IMR-90 (cell line): ENCODE results near the gene LCA5. TPM values are rescaled to one million over a fixed set of nuclear protein-coding genes. Genes with fewer than 3 reads are reported as not detected.

Experiments
- ATAC-seq: fragments of 200-7000 bp; cut with Tn5 transposase; 2 replicates; pipeline ENCODE4 v1.9.1; 2020; ENCODE audit warnings: low read depth, mild to moderate bottlenecking, moderate library complexity
- BruUV-seq: library from RNA; stranded (reverse); fragments of 400-500 nt; replicated peaks from 2 replicates; lab custom pipeline; 2021; lab: Mats Ljungman, UMichigan
- CTCF ChIA-PET: fragments of 300-600 bp; formaldehyde crosslinking; extraction: SDS; loops from one replicate; lab custom pipeline; 2021; ENCODE audit warnings: antibody characterized with exemption; lab: Yijun Ruan, JAX
- POLR2A ChIA-PET: fragments of 300-600 bp; sonication (Branson Sonifier 250); formaldehyde crosslinking; loops from one replicate; lab custom pipeline; 2022; ENCODE audit warnings: antibody characterized with exemption; ENCODE audit not compliant: unreplicated experiment; lab: Charles Lee
- DNase-seq: peaks from one replicate; pipeline ENCODE4 v3.0.0; 2013
- H2AFZ ChIP-seq: replicated peaks from 2 replicates; pipeline ENCODE3; 2013; ENCODE audit warnings: low read length, mild to moderate bottlenecking; ENCODE audit not compliant: poor library complexity
- H2AK5ac ChIP-seq: 2 replicates; pipeline ENCODE4 v1.6.1; 2013; ENCODE audit warnings: low read depth, low read length, inconsistent platforms
- H2AK9ac ChIP-seq: replicated peaks from 2 replicates; pipeline ENCODE3; 2013; ENCODE audit warnings: mild to moderate bottlenecking, low read depth, low read length, moderate library complexity; ENCODE audit not compliant: poor library complexity
- H2BK120ac ChIP-seq: 2 replicates; pipeline ENCODE4 v1.6.1; 2013; ENCODE audit warnings: low read depth, low read length, inconsistent platforms
- H2BK15ac ChIP-seq: 3 replicates; pipeline ENCODE4 v1.6.1; 2013; ENCODE audit warnings: low read depth, low read length, inconsistent platforms
- H2BK20ac ChIP-seq: 2 replicates; pipeline ENCODE4 v1.6.1; 2013; ENCODE audit warnings: low read depth, mild to moderate bottlenecking, inconsistent platforms, low read length, moderate library complexity
- H2BK5ac ChIP-seq: 2 replicates; pipeline ENCODE4 v1.6.1; 2013; ENCODE audit warnings: mild to moderate bottlenecking, low read depth, low read length, inconsistent platforms; ENCODE audit not compliant: poor library complexity, severe bottlenecking
- H3K14ac ChIP-seq: replicated peaks from 2 replicates; pipeline ENCODE4 v1.6.1; 2013; ENCODE audit warnings: low read depth, low read length, inconsistent platforms
- H3K18ac ChIP-seq: 2 replicates; pipeline ENCODE4 v1.6.1; 2013; ENCODE audit warnings: low read depth, low read length, control low read depth
- H3K23ac ChIP-seq: 2 replicates; pipeline ENCODE4 v1.6.1; 2013; ENCODE audit warnings: low read depth, low read length, inconsistent platforms
- H3K27ac ChIP-seq: 2 replicates; pipeline ENCODE4 v1.5.1; 2013; ENCODE audit warnings: mild to moderate bottlenecking, control low read depth, low read length; ENCODE audit not compliant: insufficient read depth
- H3K27me3 ChIP-seq: 2 replicates; pipeline ENCODE4 v1.6.1; 2013; ENCODE audit warnings: low read length; ENCODE audit not compliant: control insufficient read depth, insufficient read depth
- H3K36me3 ChIP-seq: 2 replicates; pipeline ENCODE4 v1.6.1; 2013; ENCODE audit warnings: low read length, mixed read lengths; ENCODE audit not compliant: control insufficient read depth, insufficient read depth
- H3K4ac ChIP-seq: 2 replicates; pipeline ENCODE4 v1.6.1; 2013; ENCODE audit warnings: low read depth, low read length, inconsistent platforms
- H3K4me1 ChIP-seq: 2 replicates; pipeline ENCODE4 v1.6.1; 2013; ENCODE audit warnings: low read length, mixed read lengths; ENCODE audit not compliant: control insufficient read depth, insufficient read depth
- H3K4me2 ChIP-seq: 2 replicates; pipeline ENCODE4 v1.6.1; 2013; ENCODE audit warnings: low read depth, mild to moderate bottlenecking, control low read depth, low read length, moderate library complexity
- H3K4me3 ChIP-seq: 2 replicates; pipeline ENCODE4 v1.5.1; 2013; ENCODE audit warnings: low read depth, mild to moderate bottlenecking, control low read depth, low read length, moderate library complexity; ENCODE audit not compliant: insufficient read depth
- H3K56ac ChIP-seq: 2 replicates; pipeline ENCODE4 v1.6.1; 2013; ENCODE audit warnings: low read length, inconsistent platforms; ENCODE audit not compliant: insufficient read depth; ENCODE audit errors: extremely low read depth
- H3K79me1 ChIP-seq, 2 experiments: 2 replicates each; pipeline ENCODE4 v1.6.1; 2013; ENCODE audit warnings: low read length in 2 of 2, inconsistent platforms in 1 of 2, low read depth in 1 of 2
- H3K9ac ChIP-seq: 2 replicates; pipeline ENCODE4 v1.6.1; 2013; ENCODE audit warnings: low read depth, low read length, control low read depth
- H3K9me1 ChIP-seq: 2 replicates; pipeline ENCODE4 v1.6.1; 2013; ENCODE audit warnings: low read length, inconsistent platforms; ENCODE audit not compliant: insufficient read depth
- H3K9me3 ChIP-seq: 2 replicates; pipeline ENCODE4 v1.6.1; 2013; ENCODE audit warnings: low read length; ENCODE audit not compliant: control insufficient read depth, insufficient read depth
- H4K20me1 ChIP-seq: 2 replicates; pipeline ENCODE4 v1.6.1; 2013; ENCODE audit warnings: low read length, inconsistent platforms; ENCODE audit not compliant: insufficient read depth
- H4K5ac ChIP-seq: 2 replicates; pipeline ENCODE4 v1.6.1; 2013; ENCODE audit warnings: mild to moderate bottlenecking, low read depth, low read length, control low read depth
- H4K8ac ChIP-seq, 2 experiments: 2 replicates each; pipeline ENCODE4 v1.6.1; 2013; ENCODE audit warnings: low read depth in 2 of 2, low read length in 2 of 2, control low read depth in 1 of 2, inconsistent platforms in 1 of 2
- H4K91ac ChIP-seq: 2 replicates; pipeline ENCODE4 v1.6.1; 2013; ENCODE audit warnings: low read depth, low read length, inconsistent platforms; ENCODE audit not compliant: insufficient read depth
- BHLHE40 ChIP-seq: fragments of 150-350 bp; IDR thresholded peaks from 2 replicates; pipeline ENCODE4 v1.6.1; 2016; ENCODE audit warnings: mild to moderate bottlenecking, low read depth, low read length
- CTCF ChIP-seq: conservative IDR thresholded peaks from 2 replicates; pipeline ENCODE4 v1.5.1; 2012; ENCODE audit warnings: mild to moderate bottlenecking, low read depth, low read length, improper control_type of control experiment
- FOS ChIP-seq: fragments of 150-350 bp; IDR thresholded peaks from 2 replicates; pipeline ENCODE4 v1.6.1; 2016; ENCODE audit warnings: low read depth, low read length
- RCOR1 ChIP-seq: IDR thresholded peaks from 2 replicates; pipeline ENCODE4 v1.6.1; 2012; ENCODE audit warnings: mild to moderate bottlenecking, low read length, improper control_type of control experiment; ENCODE audit not compliant: insufficient replicate concordance
- RFX5 ChIP-seq: IDR thresholded peaks from 2 replicates; pipeline ENCODE4 v1.8.0; 2012; ENCODE audit warnings: low read depth, mild to moderate bottlenecking, low read length, moderate library complexity
- WGBS, 2 experiments: methylation state at CpG; one replicate each; pipeline versions ENCODE4 v1.1.5 to v1.1.7; 2013; ENCODE audit warnings: missing lambda C conversion rate in 2 of 2; ENCODE audit not compliant: insufficient read length in 1 of 2; ENCODE audit errors: extremely low coverage in 2 of 2; 5-methylcytosine and 5-hydroxymethylcytosine counted together
- dilution Hi-C: fragments of 300-500 bp; cut with HindIII; formaldehyde crosslinking; loops from one replicate; pipeline ENCODE4 v1.14.3; 2018; ENCODE audit warnings: low sequenced_read_pairs; ENCODE audit not compliant: unreplicated experiment
- in situ Hi-C: fragments of 300-500 bp; cut with MboI; formaldehyde crosslinking; loops from 3 replicates; pipeline ENCODE4 v1.14.3; 2019; ENCODE audit warnings: low sequenced_read_pairs, inconsistent platforms, mixed read lengths
- intact Hi-C: fragments of 100-400 bp; cut with micrococcal nuclease; formaldehyde crosslinking; loops from 2 replicates; pipeline ENCODE4 v1.10.0; 2022
- polyA plus RNA-seq, 3 experiments: library from polyadenylated mRNA; depleted of rRNA; stranded (reverse); fragments of >200 nt; gene quantifications; 2 replicates each; pipeline ENCODE4 v1.2.3, GENCODE V29; 2012; ENCODE audit warnings: low replicate concordance in 1 of 3
- total RNA-seq: library from RNA; depleted of rRNA; stranded (reverse); fragments of >200 nt; gene quantifications from 2 replicates; pipeline ENCODE4 v1.2.3, GENCODE V29; 2012

Gene LCA5
- total and polyA plus RNA-seq, 2 of the 4 experiments (the other 2 are of a cell fraction), result 1.2 to 2.0 TPM

- ChIA-PET CTCF (no interaction called here), POLR2A (no interaction called here)
- Histone ChIP-seq H2AK9ac (no peak overlapping the region), H4K8ac (no peak overlapping the region), H3K23ac (no peak overlapping the region), H3K4ac (no peak overlapping the region), H2BK120ac (no peak overlapping the region), H3K27me3 (no peaks in the 10 kb centered on the region), H4K5ac (no peak overlapping the region), H3K56ac (no peak overlapping the region), H3K4me2 (no peak overlapping the region), H2BK20ac (no peak overlapping the region), H3K4me1 (peaks cover 2% of the 10 kb centered on the region; the same call in 1 of the 2 replicates), H3K9me3 (no peaks in the 10 kb centered on the region), H4K20me1 (no peaks in the 10 kb centered on the region), H3K9ac (no peak overlapping the region), H3K4me3 (no peak overlapping the region), H2AFZ (no peak overlapping the region), H2BK5ac (no peak overlapping the region), H3K14ac (no peak overlapping the region), H3K36me3 (no peaks in the 10 kb centered on the region), H3K9me1 (0 out of 2 replicates have a peak, but pooled peaks cover 2% of the 10 kb centered on the region), H3K79me1 (peaks cover 5 to 7% of the 10 kb centered on the region in 2 experiments; a peak in 2 of 4 replicates), H2BK15ac (no peak overlapping the region), H3K18ac (no peak overlapping the region), H4K91ac (no peak overlapping the region), H3K27ac (no peak overlapping the region), H2AK5ac (no peak overlapping the region)
- no peak for DNase-seq
- in situ Hi-C loops, result no loop called here
- BruUV-seq, result no TSS peak
- intact Hi-C loops, result no loop called here
- dilution Hi-C loops, result no loop called here
- TF ChIP-seq FOS (no peak), RFX5 (no peak), BHLHE40 (no peak), CTCF (no peak), RCOR1 (no peak)
- ATAC-seq, result no peak
- 100% methylated on average over 1 of the region's 3 CpGs; no CpG with 5 or more reads in 1 of the 2 experiments for whole genome bisulfite sequencing, 2 experiments
Observed at GRCh38 chr6:79524065-79524464, 13.2 kb downstream of the LCA5 start.
